ENCODE results near the gene YJEFN3.

Gene YJEFN3

DNA sequence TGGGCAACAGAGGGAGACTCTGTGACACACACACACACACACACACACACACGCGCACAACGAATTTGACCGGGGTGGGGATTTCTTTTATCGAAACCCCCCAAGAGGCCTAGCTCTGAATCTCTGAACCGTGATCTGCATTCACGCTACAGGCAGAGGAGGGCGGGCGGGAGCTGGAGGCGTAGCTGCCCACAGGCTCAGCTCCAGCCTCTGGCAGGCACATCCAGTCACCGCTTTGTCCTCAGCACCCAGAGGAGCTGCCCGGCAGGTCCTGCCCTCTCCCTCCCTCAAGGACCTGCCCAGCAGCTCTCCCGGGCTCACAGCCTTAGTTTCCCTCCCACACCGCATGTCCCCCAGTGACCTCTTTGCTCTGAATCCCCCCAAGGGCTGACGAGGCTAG is 29.3 kb downstream of the YJEFN3 start:
- DNase-seq, result no peak

DNA sequence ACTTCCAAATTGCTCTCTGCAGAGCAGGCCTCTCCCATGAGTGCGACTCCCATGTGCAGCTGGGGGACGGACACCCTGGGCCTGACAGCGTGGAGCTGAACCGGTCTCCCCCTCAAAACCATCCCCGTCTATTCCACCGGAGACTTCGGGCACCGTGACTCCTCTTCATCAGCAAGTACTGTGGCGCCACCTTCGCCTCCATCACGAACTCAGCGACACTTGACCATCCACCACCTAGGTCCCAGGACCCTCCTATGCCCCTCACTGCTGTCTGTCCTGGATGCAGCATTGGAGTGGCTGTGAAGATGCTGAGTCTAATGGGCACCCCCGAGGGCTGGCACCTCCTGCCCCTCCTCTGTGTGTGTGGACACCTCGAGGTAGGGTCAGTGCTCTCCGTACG is 29.9 kb downstream of the YJEFN3 start:
- no peak for DNase-seq

DNA sequence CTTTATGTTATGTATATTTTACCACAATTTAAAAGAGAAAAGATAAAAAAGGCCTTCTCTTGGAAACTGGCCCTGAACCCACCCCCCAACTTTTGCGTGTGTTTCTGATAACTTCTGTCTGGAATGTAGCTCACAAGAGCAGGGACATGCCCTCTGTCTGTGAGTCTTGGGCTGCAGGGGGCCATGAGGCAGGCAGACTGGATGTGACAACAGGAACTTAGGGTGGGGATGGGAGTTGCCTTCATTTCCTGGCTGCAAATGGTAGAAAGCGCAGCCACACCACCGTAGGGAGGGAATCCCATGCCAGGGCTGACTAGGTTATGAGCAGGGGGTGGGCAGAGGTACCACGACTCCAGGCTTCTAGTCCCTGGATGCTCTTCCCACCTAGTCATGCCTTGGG is 31.2 kb downstream of the YJEFN3 start:
- DNase-seq, result no peak

DNA sequence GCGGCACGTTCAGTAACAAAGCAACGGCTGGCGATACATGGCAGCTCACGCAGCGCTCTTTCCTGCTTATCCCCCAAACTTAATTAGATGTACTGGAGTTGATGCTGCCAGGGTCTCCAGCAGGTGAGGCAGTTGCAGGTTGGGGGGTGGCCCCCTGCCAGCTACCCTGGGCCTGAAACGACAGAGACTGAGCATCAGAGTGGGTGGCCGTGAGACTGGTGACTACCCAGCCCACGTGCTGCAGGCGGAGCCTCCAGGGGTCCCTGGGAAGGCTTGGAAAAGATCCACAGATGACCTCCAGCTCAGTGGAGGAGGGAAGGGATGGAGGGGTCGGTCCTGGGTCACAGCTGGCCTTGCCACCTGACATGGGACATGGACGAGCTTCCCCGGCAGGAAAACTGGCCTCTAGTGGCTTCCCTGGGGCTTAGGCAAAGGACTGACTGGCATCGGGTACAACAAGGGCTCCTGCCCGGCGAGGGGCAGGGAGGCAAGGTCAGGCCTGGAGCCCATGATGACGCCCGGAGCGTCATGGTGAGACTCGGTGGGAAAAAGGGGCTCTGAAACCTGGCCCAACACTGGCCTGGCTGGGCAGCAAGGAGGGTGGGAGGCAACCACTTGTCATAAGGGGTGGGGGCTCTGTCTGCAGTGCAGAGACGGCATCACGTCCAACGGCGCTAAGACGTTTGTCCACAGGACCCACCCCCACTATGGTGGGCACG is 33.4 kb downstream of the YJEFN3 start:
- no peak for DNase-seq

DNA sequence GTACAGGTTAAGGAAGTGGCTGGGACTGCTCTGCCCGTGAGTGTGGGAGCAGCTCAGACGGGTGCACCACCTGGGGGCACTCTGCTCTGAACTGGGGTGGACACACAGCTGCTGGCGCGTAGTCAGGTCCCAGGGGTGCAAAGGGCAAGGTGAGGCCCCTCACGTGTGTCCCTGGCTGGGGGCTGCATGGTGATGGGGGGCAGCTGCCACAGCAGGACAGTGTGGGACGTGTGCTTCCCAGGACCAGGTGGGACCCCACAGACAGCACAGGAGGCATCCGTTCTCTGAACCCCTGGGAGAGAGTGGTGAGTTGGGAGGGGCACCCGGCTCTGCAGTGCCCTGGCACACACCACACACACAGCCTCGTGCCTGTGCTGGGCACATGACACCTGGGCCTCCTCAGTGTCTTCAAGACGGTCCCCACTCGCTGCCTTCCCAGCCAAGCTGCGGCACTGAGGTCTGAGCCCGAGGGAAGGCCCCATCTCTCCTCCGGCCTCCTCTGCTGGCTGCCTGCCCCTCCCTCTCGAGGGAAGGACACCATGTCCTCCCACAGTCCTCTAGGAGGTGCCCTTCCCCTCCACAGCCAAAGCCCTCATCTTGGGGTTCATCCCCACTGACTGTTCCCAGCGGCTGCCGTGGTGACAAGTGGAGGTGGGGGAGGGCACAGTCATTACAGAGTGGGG is 34.1 kb downstream of the YJEFN3 start:
- DNase-seq, result no peak

DNA sequence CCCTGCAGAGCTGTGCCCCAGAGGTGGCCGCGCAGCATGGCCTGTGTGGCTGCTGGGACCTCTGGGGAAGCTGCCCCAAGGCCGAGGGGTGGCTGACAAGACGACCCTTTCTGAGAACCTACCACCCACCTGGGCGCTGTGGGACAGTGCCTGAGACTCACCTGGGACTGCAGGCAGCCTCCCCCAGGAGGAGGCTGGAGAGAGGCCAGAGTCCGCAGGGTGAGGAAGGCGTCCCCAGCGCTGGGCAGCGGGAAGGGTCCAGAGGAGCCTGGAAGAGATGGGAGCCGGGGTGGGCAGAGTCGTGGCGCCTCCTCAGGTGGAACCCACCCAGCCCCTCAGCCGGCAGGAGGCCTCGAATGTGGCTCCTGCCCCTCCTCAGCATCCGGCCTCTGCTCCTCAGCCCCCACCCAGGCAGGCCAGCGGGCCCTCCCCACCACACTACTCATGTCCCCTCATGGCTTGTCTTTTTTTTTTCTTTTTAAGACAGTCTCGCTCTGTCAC is 34.7 kb downstream of the YJEFN3 start:
- no peak for DNase-seq

DNA sequence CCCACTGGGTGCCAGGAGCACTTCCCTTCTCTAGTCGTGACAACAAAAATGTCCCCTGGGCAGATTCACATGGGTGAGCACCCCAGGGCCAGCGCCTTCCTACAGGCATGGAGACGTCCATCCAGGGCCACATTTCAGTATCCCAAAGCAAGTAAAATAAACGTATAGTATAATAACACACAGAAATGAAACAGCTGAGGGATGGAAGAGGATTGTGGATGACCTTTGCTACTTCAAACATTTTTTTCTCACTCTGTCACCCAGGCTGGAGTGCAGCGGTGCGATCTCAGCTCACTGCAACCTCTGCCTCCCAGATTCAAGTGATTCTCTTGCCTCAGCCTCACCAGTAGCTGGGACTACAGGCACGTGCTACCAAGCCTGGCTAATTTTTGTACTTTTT is 37.6 kb downstream of the YJEFN3 start:
- no peak for DNase-seq

DNA sequence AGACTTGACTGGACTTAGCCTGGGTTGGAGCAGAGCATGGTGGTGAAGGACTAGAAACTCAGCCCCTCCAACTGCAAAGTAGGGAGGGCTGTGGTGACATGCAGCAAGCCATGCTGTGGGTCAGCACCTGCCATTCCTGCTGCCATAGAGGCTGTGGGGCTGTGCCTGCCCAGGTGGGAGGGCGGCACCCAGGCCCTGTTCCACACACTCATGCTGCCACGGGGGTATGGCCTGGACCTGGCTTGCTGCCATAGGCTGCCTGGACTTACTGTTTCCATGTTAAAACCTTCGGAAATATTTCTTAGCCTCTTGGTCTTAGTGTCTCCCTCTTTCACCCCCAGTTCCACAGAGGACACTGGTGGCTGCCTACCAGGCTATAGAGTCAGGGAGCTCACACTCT is 38.7 kb downstream of the YJEFN3 start:
- no peak for DNase-seq

DNA sequence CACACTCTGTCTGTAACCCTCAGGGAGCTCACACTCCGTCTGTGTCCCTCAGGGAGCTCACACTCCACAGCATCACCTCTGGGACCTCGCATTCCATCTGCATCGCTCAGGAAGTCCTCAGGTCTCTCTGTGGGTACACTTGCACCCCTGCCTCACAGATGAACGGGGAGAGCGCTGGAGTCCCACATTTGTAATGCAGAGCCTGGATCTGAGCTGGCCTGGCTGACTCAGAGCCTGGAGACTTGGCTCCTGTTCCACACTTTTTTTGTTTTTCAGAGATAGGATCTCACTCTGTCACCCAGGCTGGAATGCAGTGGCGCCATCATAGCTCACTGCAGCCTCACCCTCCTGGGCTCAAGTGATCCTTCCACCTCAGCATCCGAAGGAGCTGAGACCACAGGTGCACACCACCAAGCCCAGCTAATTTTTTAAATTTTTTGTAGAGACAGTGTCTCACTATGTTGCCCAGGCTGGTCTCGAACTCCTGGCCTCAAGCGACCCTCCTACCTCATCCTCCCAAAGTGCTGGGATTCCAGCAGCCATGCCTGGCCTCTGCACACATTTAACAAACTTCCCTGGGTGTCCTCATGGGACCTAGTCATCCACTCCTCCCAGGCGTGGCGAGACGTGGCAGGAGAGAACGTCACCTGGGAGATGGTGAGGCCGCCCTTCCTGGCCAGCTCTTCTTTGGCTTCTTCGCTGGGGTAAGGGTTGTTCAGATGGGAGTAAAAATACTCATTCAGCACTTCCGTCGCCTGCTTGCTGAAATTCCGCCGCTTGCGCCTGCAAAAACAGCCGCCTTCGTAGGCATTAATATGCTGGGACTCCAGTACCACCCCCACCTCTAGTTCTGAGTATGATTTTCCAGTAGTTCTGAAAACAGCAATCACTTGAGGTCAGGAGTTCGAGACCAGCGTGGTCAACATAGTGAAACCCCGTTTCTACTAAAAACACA is 40.4 kb downstream of the YJEFN3 start:
- DNase-seq, result no peak

DNA sequence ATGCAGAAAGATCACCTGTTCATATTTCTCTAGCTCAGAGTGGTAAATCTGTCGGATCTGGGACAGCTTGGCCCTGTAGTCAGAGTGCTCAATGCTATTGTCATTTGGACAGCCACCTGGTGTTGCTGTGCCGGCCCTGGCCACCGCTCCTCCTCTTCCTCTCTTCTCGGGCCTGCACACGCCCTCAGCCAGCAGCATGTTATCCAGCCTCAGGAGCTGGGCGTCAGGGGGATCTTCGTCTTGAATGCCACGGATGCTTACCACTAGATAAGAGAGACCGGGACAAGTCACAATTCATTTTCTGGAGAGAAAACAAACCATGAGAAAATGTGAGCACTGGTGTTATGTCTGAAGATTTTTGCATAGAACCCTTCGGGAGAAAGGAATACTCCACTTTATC is 41.9 kb downstream of the YJEFN3 start:
- no peak for DNase-seq

DNA sequence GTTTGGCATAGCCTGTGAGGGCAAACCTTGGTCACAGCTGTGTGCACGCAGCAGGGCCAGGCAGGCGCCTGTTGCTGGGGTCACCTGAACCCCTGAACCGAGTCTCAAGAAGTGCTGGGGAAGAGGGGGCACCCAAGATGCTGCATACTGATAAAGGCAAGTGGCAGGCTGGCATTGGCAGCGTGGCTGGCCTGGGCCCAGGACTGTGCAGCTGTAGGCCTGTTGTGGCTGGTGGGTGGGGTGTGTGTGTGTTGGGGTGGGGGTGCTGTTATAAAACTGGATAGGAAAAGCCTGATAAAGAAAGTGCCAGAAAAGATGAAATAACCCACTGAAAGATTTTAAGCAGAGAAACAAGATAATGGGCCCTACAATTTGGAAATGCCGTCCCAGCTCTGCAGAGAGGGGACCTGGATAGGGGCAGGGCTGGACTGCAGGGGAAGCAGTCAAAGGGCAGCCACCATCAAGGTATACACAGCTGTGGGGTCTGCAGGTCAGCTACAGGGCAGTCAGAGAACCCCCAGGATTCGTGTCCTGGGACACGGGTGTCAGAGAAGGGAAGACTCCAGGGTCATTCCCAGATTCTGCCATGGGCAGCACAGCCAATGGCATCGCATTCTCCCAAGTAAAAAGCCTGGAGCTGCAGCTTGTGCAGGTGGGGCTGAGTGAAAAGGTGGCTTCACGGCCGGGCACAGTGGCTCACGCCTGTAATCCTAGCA is 42.5 kb downstream of the YJEFN3 start:
- DNase-seq, result no peak

DNA sequence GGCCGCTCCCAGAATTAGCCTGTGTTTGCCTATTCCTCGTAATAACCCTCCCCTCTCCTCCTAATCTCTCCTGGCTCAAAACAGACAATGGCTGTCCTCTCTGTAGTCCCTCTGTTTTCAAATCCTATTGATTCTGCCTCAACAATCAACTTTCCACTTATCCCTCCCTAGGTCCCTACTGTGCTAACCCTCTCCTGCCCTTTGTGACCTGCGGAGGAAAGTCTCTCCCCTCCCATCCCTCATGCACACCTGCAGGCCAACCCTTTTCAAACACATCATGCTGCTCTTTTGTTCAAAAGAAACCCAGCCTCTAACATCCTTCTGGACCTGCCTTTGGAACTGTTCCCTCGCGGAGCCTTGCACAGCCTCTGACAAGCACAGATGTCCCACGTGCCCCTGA is 46.7 kb downstream of the YJEFN3 start:
- DNase-seq, result no peak

DNA sequence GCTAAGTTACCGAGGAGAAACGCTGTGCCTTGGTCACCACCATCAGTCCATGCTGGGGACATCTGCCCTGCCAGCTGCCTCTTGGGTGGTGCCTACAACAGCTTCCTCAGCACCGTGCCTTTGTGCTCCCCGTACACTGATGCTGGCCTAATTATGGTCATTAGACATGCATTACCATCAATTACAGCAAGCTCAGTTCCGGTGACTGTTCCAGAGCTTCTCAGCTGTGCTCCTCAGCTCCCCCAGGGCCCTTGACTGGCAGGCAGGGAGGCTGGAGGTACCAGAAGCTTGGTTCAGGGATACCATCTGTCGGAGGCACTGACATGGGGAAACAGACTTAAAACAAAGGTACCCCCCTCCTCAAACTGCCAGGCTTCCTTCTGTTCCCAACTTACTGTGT is 49.5 kb downstream of the YJEFN3 start:
- DNase-seq, result no peak

DNA sequence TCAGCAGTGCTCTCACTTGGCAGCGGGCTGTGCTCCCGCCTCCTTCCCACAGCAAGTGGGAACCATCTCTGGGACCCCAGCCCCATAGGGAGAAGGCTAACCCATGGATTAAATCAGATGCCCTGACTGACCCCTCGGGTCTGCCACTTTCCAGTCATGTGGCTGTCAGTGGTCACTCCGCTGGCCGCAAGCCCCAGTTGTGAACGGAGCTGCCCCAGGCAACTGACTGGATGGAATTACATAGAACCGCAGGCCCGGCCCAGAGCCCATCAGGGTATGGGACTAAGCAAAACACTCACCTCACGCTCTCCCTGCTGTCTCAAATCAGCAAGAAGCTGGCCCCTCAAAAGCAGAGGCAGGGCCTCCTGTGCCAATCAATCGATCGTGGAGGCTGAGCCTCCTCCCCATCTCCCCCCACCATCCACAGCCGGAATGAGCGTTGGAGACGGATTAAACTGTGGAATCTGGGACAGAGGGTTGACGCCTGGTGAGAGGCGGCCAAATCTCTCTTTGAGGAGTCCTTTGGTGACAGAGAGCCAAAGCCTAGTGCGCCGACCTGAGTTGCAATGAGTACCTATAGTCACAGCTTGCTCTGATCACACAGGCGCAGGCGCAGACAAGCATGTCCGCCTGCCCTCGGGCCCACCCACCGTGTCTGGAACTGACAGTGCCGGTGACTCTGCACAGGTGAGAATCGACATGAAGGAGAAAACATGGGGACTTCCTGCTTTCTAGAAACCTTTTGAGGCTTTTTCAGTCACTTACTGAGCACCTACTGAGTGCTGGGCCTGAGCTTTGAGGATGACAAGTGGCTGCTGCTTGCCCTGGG is 51.0 kb downstream of the YJEFN3 start:
- DNase-seq, result no peak

DNA sequence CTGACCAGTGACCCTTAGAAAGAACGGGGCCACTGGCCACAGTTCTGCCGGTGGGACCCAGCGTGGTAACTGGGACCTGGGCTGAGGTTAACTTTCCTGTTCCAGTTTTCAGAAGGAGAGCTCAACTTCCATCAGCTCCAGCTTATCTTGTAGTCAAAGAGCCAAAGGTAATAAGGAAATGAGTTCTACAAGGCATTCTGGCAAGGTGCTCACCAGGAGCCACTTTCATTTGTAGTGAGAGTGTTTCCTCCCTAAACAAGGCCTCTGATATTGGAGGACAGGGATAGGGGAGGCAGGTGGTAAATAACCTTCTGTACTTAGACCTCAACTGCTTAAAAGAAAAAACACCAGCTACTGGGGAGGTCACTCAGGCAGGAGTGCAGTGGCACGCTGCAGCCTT is 51.7 kb downstream of the YJEFN3 start:
- DNase-seq, result no peak

DNA sequence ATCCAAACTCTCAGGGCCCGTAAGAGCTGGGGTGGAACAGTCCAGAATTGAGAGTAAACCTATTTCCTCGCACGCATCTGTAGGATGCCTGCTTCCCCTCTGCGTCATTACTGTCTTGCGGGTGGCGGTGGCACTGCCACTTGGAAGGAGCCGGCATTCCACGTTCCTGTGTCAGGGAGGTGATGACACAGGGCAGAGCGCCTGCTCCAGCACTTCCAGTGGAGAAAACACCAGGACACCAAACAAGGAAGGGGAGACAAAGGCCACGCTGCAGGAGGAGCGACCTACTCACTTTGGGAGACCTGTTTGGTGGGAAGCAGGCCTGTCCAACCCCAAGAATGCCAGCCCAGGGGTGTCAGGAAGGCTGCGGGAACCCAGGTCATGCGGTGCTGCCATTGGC is 52.7 kb downstream of the YJEFN3 start:
- DNase-seq, result no peak

DNA sequence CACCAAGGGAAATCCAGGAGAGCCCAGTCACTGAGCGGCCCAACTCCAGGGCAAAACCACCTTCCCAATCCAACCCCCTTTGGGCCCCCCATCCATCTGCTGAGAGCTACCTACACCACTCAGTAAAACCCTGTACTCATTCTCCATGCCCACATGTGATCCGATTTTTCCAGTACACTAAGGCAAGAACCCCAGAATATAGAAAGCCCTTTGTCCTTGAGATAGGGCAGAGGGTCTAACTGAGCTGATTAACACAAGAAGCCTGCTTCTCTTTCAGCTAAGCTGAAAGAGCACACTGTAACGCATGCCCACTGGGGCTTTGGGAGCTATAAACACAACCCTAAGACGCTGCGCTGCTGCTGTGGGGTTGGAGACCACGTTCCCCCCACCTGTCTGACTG is 53.8 kb downstream of the YJEFN3 start:
- no peak for DNase-seq

DNA sequence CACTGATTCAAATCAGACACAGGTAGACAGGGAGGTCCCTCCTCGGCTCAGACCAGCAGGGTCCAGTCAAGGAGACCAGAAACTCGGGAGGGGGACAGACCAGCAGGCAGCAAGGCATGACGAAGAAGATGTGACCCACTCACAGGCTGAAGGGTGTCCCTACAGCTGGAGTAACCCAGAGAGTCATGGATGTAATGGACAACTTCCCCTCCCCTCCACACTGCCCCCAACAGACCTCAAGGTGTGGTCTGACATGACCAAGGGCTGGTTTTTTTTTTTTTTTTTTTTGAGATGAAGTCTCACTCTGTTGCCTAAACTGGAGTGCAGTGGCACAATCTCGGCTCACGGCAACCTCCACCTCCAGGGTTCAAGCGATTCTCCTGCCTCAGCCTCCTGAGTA is 55.6 kb downstream of the YJEFN3 start:
- no peak for DNase-seq
